ENCODE measurements around the gene SORCS2. TPM values are rescaled to one million over a fixed set of nuclear protein-coding genes. Genes with fewer than 3 reads are reported as not detected.

The SORCS2 gene
- total RNA-seq, 1 donor from 2014 or later = 5.2 TPM

DNA sequence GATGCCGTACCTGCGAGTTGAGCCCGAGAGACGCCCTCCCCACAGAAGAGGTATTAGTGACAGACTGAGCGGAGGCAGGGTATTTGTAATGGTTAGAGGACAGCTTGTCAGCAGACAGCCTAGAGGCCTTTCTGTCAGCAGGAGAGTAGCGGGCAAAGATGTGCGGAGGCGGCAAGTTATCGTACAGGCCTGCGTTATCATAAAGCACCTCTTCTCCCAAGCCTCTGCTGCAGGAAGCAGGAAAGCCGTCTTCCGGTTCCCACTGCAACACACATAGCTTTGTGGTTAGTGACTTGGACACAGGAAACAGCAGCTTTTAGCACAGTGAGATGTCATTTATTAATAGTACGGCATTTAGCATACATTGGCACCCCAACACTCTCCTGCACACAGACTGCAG is 589.0 kb downstream of the SORCS2 start:
- H3K4me3 ChIP-seq = no peak overlapping the region
- H3K4me1 ChIP-seq = peaks cover 15% of the 10 kb centered on the region
- H3K4me2 ChIP-seq = no peak overlapping the region
- H2AFZ ChIP-seq (replicated peaks) = no peak overlapping the region
- TF ChIP-seq EZH2phosphoT487 (IDR thresholded peaks at IDR 0.05) (no peak), EZH2 (IDR thresholded peaks at IDR 0.05) (no peak)
- TF ChIP-seq, protein P1, sequence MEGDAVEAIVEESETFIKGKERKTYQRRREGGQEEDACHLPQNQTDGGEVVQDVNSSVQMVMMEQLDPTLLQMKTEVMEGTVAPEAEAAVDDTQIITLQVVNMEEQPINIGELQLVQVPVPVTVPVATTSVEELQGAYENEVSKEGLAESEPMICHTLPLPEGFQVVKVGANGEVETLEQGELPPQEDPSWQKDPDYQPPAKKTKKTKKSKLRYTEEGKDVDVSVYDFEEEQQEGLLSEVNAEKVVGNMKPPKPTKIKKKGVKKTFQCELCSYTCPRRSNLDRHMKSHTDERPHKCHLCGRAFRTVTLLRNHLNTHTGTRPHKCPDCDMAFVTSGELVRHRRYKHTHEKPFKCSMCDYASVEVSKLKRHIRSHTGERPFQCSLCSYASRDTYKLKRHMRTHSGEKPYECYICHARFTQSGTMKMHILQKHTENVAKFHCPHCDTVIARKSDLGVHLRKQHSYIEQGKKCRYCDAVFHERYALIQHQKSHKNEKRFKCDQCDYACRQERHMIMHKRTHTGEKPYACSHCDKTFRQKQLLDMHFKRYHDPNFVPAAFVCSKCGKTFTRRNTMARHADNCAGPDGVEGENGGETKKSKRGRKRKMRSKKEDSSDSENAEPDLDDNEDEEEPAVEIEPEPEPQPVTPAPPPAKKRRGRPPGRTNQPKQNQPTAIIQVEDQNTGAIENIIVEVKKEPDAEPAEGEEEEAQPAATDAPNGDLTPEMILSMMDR (IDR thresholded peaks at IDR 0.05) = no peak
- peaks cover 8% of the 10 kb centered on the region for H3F3A ChIP-seq (ENCODE audit: low read depth)
- H3K36me3 ChIP-seq = no peaks in the 10 kb centered on the region
- H4K20me1 ChIP-seq (ENCODE audit: low read depth) = no peaks in the 10 kb centered on the region
- Mint-ChIP-seq H3K27me3 (ENCODE audit: insufficient read depth, low read depth) (peaks cover 9% of the 10 kb centered on the region), H3K36me3 (peaks cover 16% of the 10 kb centered on the region), H3K4me3 (no peak overlapping the region), H3K27ac (peak overlapping the region; percentile 54), H3K4me1 (peaks cover 59% of the 10 kb centered on the region), H3K9me3 (no peaks in the 10 kb centered on the region)
- H3K9ac ChIP-seq = no peak overlapping the region
- no peaks in the 10 kb centered on the region for H3K9me3 ChIP-seq (ENCODE audit: low read depth)
- no peaks in the 10 kb centered on the region for H3K79me2 ChIP-seq (ENCODE audit: low read depth)
- no peak overlapping the region for H3K27ac ChIP-seq
- DNase-seq (ENCODE audit: low spot score) = no peak
- H3K27me3 ChIP-seq = no peaks in the 10 kb centered on the region

DNA sequence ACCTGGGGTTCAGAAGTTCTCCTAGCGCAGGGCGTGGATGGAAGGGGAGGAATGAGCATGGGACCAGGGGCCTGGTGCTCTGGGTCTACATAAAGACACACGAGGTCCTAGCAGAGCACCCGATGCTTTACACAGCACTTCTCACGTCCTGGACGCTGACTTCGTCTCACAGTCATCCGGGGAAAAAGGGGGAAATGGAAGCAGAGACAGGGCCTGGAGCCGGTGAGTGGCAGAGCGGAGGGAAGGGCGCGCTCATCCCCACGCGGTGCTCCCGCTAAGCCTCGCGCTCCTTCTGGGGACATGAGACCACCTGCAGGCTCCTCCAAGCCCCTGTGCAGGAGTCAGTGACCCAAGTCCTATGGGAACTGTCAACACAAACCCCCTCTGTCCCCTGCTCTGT is 589.7 kb downstream of the SORCS2 start:
- peaks cover 8% of the 10 kb centered on the region for H3F3A ChIP-seq (ENCODE audit: low read depth)
- no peak overlapping the region for H3K4me3 Mint-ChIP-seq
- no peak overlapping the region for H3K4me3 ChIP-seq
- H3K27me3 Mint-ChIP-seq (ENCODE audit: insufficient read depth, low read depth) = peaks cover 7% of the 10 kb centered on the region
- H4K20me1 ChIP-seq (ENCODE audit: low read depth) = no peaks in the 10 kb centered on the region
- peaks cover 15% of the 10 kb centered on the region for H3K36me3 Mint-ChIP-seq
- no peaks in the 10 kb centered on the region for H3K9me3 ChIP-seq (ENCODE audit: low read depth)
- peak overlapping the region; percentile 54 for H3K27ac Mint-ChIP-seq
- H3K36me3 ChIP-seq = no peaks in the 10 kb centered on the region
- no peaks in the 10 kb centered on the region for H3K9me3 Mint-ChIP-seq
- H2AFZ ChIP-seq (replicated peaks) = no peak overlapping the region
- no peaks in the 10 kb centered on the region for H3K27me3 ChIP-seq
- TF ChIP-seq EZH2 (IDR thresholded peaks at IDR 0.05) = no peak
- TF ChIP-seq, protein P1 (IDR thresholded peaks at IDR 0.05) = no peak
- no peak for TF ChIP-seq EZH2phosphoT487 (IDR thresholded peaks at IDR 0.05)
- H3K79me2 ChIP-seq (ENCODE audit: low read depth) = no peaks in the 10 kb centered on the region
- H3K4me1 Mint-ChIP-seq = peaks cover 61% of the 10 kb centered on the region
- no peak overlapping the region for H3K4me2 ChIP-seq
- no peak for DNase-seq (ENCODE audit: low spot score)
- H3K4me1 ChIP-seq = peaks cover 15% of the 10 kb centered on the region
- no peak overlapping the region for H3K9ac ChIP-seq
- H3K27ac ChIP-seq = no peak overlapping the region

DNA sequence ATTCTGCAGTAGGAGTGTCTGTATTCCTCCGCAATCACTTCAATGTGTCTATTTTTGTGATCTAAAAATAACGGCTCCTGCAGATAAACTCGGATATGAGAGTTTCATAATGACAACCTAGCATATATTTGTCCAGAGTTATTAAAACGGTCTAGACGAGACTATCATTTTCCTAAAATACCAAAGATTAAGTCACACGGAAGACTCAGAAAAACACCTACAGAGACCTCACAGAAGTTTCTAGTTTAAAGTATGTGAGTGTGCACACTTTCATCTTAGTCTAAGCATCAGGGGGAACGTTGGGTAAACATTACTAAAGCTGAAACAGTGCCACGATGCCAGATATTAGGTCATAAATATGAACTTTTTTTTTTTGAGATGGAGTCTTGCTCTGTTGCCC is 590.4 kb downstream of the SORCS2 start:
- Mint-ChIP-seq H3K36me3 (peaks cover 13% of the 10 kb centered on the region), H3K4me3 (no peak overlapping the region), H3K4me1 (peaks cover 64% of the 10 kb centered on the region), H3K9me3 (no peaks in the 10 kb centered on the region), H3K27me3 (ENCODE audit: insufficient read depth, low read depth) (peaks cover 7% of the 10 kb centered on the region), H3K27ac (no peak overlapping the region)
- no peaks in the 10 kb centered on the region for H3K9me3 ChIP-seq (ENCODE audit: low read depth)
- H3K9ac ChIP-seq = no peak overlapping the region
- TF ChIP-seq, protein P1 (IDR thresholded peaks at IDR 0.05) = no peak
- TF ChIP-seq EZH2phosphoT487 (IDR thresholded peaks at IDR 0.05) = no peak
- TF ChIP-seq EZH2 (IDR thresholded peaks at IDR 0.05) = no peak
- no peaks in the 10 kb centered on the region for H3K27me3 ChIP-seq
- peaks cover 15% of the 10 kb centered on the region for H3K4me1 ChIP-seq
- no peak overlapping the region for H3K4me3 ChIP-seq
- no peak overlapping the region for H3K4me2 ChIP-seq
- no peak overlapping the region for H2AFZ ChIP-seq (replicated peaks)
- no peaks in the 10 kb centered on the region for H4K20me1 ChIP-seq (ENCODE audit: low read depth)
- H3K36me3 ChIP-seq = no peaks in the 10 kb centered on the region
- DNase-seq (ENCODE audit: low spot score) = no peak
- peaks cover 8% of the 10 kb centered on the region for H3F3A ChIP-seq (ENCODE audit: low read depth)
- H3K27ac ChIP-seq = no peak overlapping the region
- H3K79me2 ChIP-seq (ENCODE audit: low read depth) = no peaks in the 10 kb centered on the region

Data from neural progenitor cell (in vitro differentiated cells).